Left ventricle myocardium inferior (tissue), 1 donor: ENCODE results near the gene NMT1. TPM values are rescaled to one million over a fixed set of nuclear protein-coding genes. Genes with fewer than 3 reads are reported as not detected.

Experiments used
- DNase-seq: peaks from one replicate; pipeline ENCODE4 v3.0.0-alpha.2; 2020
- H3K27ac ChIP-seq: fragments of 200-600 bp; replicated peaks from 2 replicates; pipeline ENCODE4 v1.8.0; 2021
- H3K27me3 ChIP-seq: fragments of 200-600 bp; 2 replicates; pipeline ENCODE4 v1.8.0; 2021; ENCODE audit warnings: low read depth
- H3K36me3 ChIP-seq: fragments of 200-600 bp; 2 replicates; pipeline ENCODE4 v1.8.0; 2021
- H3K4me1 ChIP-seq: fragments of 200-600 bp; 2 replicates; pipeline ENCODE4 v1.8.0; 2021
- H3K4me3 ChIP-seq: fragments of 200-600 bp; 2 replicates; pipeline ENCODE4 v1.8.0; 2021; ENCODE audit warnings: mild to moderate bottlenecking, moderate library complexity
- H3K9me3 ChIP-seq: fragments of 200-600 bp; replicated peaks from 2 replicates; pipeline ENCODE4 v1.8.0; 2021
- CTCF ChIP-seq: fragments of 200-600 bp; IDR thresholded peaks from 2 replicates; pipeline ENCODE4 v1.8.0; 2021; ENCODE audit warnings: antibody characterized with exemption, mild to moderate bottlenecking, borderline replicate concordance
- intact Hi-C: fragments of 100-400 bp; cut with micrococcal nuclease; formaldehyde crosslinking; loops from one replicate; pipeline ENCODE4 v1.11.0; 2022
- total RNA-seq: library from RNA; stranded (reverse); fragmentation: NEBNext Ultra II Directional; extraction: Animal tissue kit (Norgen Biotek cat#: 25700); gene quantifications from one replicate; pipeline ENCODE4 v1.2.1, GENCODE V29; 2021
- donor health status: DM: no; HTN: yes; CAD: no; lungs with severe emphysema.

Gene NMT1
- total RNA-seq, 1 donor from 2014 or later = 86.0 TPM

GRCh38 chr17:45087504-45087975 is 26.4 kb downstream of the NMT1 start:
- peaks cover 42% of the 10 kb centered on the region for H3K4me1 ChIP-seq
- no peak for DNase-seq
- H3K4me3 ChIP-seq = no peak overlapping the region
- no peak for TF ChIP-seq CTCF
- H3K9me3 ChIP-seq = no peaks in the 10 kb centered on the region
- peak overlapping the region; percentile 67 for H3K27ac ChIP-seq
- peaks cover 91% of the 10 kb centered on the region for H3K36me3 ChIP-seq
- H3K27me3 ChIP-seq = no peaks in the 10 kb centered on the region
- intact Hi-C loops = no loop called here

- Histone ChIP-seq H3K27ac (peak overlapping the region; percentile 67), H3K27me3 (no peaks in the 10 kb centered on the region), H3K4me1 (peaks cover 47% of the 10 kb centered on the region), H3K4me3 (no peak overlapping the region), H3K9me3 (no peaks in the 10 kb centered on the region), H3K36me3 (peaks cover 87% of the 10 kb centered on the region)
- DNase-seq = no peak
- no peak for TF ChIP-seq CTCF
- intact Hi-C loops = no loop called here
These were observed 26.9 kb downstream of the NMT1 start for GRCh38 chr17:45087978-45088377.

DNA sequence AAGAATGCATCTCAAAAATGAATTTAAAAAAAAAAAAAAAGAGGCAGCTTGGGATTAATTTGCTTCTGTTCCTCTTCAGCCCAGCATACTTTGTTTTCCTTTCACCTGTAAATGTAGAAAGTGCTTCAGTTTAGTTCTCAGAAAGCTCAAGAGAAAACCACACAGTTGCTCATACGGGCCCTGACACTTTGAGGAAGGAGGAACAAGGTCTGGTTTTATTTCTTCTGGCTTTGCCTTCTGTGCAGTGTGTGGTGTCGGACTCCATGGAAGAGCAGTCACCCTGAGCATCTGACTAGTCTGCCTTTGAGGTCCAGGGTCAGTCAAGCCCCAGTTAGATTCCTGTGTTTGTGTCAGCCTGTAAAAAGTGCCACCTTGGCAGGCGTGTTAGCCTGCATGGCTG is 27.6 kb downstream of the NMT1 start:
- H3K27me3 ChIP-seq = no peaks in the 10 kb centered on the region
- no peaks in the 10 kb centered on the region for H3K9me3 ChIP-seq
- no peak for TF ChIP-seq CTCF
- H3K36me3 ChIP-seq = peaks cover 83% of the 10 kb centered on the region
- peak overlapping the region; percentile 67 for H3K27ac ChIP-seq
- H3K4me3 ChIP-seq = no peak overlapping the region
- H3K4me1 ChIP-seq = peaks cover 54% of the 10 kb centered on the region
- intact Hi-C loops = no loop called here
- DNase-seq = no peak

DNA sequence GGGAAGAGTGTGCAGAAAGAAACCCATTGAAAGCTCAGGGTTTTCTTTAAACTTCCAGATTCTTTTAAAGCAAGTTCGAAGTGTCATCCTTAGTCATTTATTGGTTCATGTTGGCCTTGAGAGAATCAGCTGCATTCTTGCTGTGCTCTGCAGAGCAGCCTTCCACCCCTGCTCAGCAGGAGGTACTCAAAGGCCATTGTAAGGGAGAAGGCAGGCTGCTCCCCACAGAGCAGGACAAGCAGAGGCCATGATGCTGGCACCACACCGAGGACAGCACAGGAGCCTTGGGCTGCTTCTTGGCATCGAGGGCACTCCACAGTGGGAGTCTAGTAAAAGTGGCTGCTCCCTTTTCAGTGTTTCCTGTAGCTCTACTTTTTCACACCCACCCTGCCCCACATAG is 29.6 kb downstream of the NMT1 start:
- no peaks in the 10 kb centered on the region for H3K27me3 ChIP-seq
- DNase-seq = no peak
- intact Hi-C loops = no loop called here
- no peak overlapping the region for H3K4me3 ChIP-seq
- TF ChIP-seq CTCF = no peak
- H3K9me3 ChIP-seq = no peaks in the 10 kb centered on the region
- H3K36me3 ChIP-seq = peaks cover 83% of the 10 kb centered on the region
- H3K27ac ChIP-seq = no peak overlapping the region
- peaks cover 68% of the 10 kb centered on the region for H3K4me1 ChIP-seq

DNA sequence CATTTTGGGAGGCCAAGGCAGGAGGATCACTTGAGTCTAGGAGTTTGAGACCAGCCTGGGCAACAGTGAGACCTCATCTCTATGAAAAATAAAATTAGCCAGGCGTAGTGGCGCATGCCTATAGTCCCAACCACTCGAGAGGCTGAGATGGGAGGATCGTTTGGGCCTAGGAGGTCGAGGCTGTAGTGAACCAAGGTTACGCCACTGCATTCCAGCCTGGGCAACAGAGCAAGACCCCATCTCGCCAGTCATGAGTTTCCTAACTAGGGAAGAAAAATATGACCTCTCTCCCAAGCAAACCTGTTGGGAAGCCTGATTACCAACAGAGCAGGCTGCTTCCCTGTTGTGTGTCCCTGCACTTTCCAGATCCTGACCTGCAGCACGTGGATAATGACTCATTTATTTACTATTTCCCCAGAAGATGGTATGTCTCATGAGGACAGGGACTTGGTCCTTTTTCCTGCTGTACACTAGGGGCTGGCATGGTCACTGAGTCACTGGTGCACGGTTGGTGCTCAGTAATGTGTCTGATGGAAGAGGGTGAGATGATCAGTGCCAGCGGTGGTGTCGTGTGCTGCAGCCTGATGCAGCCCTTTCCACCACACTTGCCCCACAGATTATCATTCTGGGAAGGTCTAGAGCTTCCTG is 30.8 kb downstream of the NMT1 start:
- intact Hi-C loops = no loop called here
- peak overlapping the region; percentile 92 for H3K27ac ChIP-seq
- H3K9me3 ChIP-seq = no peaks in the 10 kb centered on the region
- H3K4me3 ChIP-seq = no peak overlapping the region
- no peak for DNase-seq
- H3K4me1 ChIP-seq = peaks cover 72% of the 10 kb centered on the region
- peaks cover 83% of the 10 kb centered on the region for H3K36me3 ChIP-seq
- TF ChIP-seq CTCF = no peak
- no peaks in the 10 kb centered on the region for H3K27me3 ChIP-seq
